Measurements from ENCODE around the gene HDGFL3.

The HDGFL3 gene

DNA sequence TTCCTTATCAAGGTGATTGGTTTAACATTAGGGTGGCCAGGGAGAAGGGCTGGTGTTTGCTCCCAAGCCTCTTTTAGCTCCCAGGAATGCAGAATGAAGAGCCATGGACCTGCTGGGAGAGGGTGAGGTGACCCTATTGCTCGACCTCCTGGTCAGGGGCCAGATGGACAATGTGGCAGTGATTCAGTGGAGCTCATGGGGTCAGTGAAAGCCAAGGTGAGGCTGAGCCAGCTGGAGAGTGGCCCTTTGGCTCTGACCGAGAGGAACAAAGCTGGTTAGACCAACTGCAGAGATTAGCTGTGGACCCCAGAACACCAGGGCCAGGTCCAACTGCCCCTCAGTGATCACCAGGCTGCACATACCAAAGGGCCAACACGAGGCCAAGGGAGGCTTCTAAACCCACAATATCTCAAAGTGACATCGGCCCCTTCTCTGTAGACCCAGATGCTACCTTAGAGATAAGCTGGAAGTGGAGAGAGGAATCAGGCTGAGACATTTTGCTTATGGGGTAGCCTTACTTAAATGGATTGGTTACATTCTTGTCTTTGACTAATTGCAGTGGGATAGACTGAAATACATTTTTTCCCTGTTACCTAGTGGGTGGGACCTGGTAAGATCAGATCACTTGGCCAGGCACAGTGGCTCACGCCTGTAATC is 124.8 kb downstream of the HDGFL3 start:
- Histone ChIP-seq H3K9me3 (ENCODE audit: control insufficient read depth in 1 of 2, low read length in 2 of 2) (no peaks in the 10 kb centered on the region), H3K36me3 (ENCODE audit: control insufficient read depth in 1 of 2, insufficient read depth in 2 of 2, low read length in 2 of 2) (no peaks in the 10 kb centered on the region), H3K27ac (ENCODE audit: low read length) (no peak overlapping the region), H3K4me1 (ENCODE audit: control insufficient read depth in 1 of 2, insufficient read depth in 2 of 2, low read length in 2 of 2) (no peaks in the 10 kb centered on the region), H3K27me3 (ENCODE audit: low read depth, low read length) (no peaks in the 10 kb centered on the region), H3K4me3 (ENCODE audit: low read depth in 1 of 2, low read length in 2 of 2) (no peak overlapping the region)

GRCh38 chr15:83081256-83082014 is 126.2 kb downstream of the HDGFL3 start:
- Histone ChIP-seq H3K27ac (ENCODE audit: low read length) (no peak overlapping the region), H3K4me1 (ENCODE audit: control insufficient read depth in 1 of 2, insufficient read depth in 2 of 2, low read length in 2 of 2) (no peaks in the 10 kb centered on the region), H3K9me3 (ENCODE audit: control insufficient read depth in 1 of 2, low read length in 2 of 2) (no peaks in the 10 kb centered on the region), H3K27me3 (ENCODE audit: low read depth, low read length) (no peaks in the 10 kb centered on the region), H3K4me3 (ENCODE audit: low read depth in 1 of 2, low read length in 2 of 2) (no peak overlapping the region), H3K36me3 (ENCODE audit: control insufficient read depth in 1 of 2, insufficient read depth in 2 of 2, low read length in 2 of 2) (no peaks in the 10 kb centered on the region)

- no peaks in the 10 kb centered on the region for H3K9me3 ChIP-seq (ENCODE audit: control insufficient read depth in 1 of 2, low read length in 2 of 2)
- H3K27ac ChIP-seq (ENCODE audit: low read length), result no peak overlapping the region
- H3K36me3 ChIP-seq (ENCODE audit: control insufficient read depth in 1 of 2, insufficient read depth in 2 of 2, low read length in 2 of 2), result no peaks in the 10 kb centered on the region
- H3K4me1 ChIP-seq (ENCODE audit: control insufficient read depth in 1 of 2, insufficient read depth in 2 of 2, low read length in 2 of 2), result no peaks in the 10 kb centered on the region
- H3K4me3 ChIP-seq (ENCODE audit: low read depth in 1 of 2, low read length in 2 of 2), result no peak overlapping the region
- H3K27me3 ChIP-seq (ENCODE audit: low read depth, low read length), result no peaks in the 10 kb centered on the region
Measured at GRCh38 chr15:83078712-83079111, 128.9 kb downstream of the HDGFL3 start.
